ENCODE results near the gene SHPK. TPM values are rescaled to one million over a fixed set of nuclear protein-coding genes. Genes with fewer than 3 reads are reported as not detected.

The SHPK gene, protein sequence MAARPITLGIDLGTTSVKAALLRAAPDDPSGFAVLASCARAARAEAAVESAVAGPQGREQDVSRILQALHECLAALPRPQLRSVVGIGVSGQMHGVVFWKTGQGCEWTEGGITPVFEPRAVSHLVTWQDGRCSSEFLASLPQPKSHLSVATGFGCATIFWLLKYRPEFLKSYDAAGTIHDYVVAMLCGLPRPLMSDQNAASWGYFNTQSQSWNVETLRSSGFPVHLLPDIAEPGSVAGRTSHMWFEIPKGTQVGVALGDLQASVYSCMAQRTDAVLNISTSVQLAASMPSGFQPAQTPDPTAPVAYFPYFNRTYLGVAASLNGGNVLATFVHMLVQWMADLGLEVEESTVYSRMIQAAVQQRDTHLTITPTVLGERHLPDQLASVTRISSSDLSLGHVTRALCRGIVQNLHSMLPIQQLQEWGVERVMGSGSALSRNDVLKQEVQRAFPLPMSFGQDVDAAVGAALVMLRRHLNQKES
- 8.8 and 9.7 TPM in 2 replicates for total RNA-seq (2014; rRNA removed; shearing (Covaris generic))
- polyA plus RNA-seq (2014; cell fraction: nucleus; rRNA removed) = 16.9 and 19.0 TPM in 2 replicates

DNA sequence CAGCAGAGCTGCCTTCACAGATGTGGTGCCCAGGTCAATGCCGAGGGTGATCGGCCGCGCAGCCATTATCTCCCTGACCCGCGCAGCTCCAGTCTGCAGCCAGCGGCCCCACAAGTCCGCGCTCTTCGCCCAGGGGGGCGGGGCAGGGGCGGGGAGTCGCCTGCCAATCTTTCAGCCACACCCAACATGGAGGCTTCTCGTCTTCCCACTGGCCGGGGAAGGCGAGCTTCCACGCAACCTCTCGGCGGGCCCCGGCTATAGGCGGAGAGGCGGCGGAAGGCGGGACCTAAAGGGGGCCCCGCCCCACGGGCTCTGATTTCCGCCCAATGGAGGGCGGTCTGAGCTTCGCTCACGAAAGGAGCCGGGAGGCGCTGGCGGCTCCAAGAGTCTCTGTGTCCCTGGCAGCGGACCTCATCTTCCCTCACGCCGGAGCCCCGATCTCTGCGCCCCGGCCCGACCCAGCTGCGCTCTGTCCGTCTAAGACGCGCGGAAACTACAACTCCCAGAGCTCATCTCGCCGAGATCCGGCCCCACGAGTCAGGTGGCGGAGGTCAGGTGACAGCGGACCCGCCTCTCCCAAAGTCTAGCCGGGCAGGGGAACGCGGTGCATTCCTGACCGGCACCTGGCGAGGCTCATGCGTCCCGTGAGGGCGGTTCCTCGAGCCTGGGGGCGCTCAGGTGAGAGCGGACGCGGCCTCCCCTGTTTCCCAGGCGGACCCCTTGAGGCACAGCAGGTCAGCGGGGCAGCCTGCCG, at the start of gene SHPK, which contains the start of gene CTNS:
TSS of gene SHPK (minus strand) at position 97 of the 754 bp plus-strand sequence. CDS start at position 66, 31 bp downstream.
TSS of gene CTNS (plus strand) at position 607 of the 754 bp plus-strand sequence. CDS start 3,447 bp downstream, outside the sequence.
- DNase-seq (ENCODE audit: extremely low read depth, low read depth) = peak; percentile 97

DNA sequence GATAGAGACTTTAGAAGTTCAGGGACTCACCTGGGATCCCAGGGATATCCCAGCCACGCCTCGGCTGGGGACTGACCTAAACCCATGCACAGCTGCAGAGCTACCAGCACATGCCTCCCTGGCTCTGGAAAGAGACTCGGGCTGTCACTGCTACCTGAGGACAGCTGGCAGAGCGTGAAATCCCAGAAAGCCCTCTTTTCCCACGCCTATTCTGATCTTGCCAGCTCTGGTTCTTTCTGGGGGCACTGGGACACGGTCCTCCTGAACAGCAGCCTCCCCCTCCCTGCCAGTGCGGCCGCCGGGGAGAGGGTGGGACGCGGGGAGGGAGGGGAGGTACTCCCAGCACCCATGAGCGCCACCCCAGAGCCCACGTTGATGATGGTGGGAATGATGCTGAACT, 49.1 kb upstream of the SHPK start:
- no peak for DNase-seq (ENCODE audit: extremely low read depth, low read depth)

DNA sequence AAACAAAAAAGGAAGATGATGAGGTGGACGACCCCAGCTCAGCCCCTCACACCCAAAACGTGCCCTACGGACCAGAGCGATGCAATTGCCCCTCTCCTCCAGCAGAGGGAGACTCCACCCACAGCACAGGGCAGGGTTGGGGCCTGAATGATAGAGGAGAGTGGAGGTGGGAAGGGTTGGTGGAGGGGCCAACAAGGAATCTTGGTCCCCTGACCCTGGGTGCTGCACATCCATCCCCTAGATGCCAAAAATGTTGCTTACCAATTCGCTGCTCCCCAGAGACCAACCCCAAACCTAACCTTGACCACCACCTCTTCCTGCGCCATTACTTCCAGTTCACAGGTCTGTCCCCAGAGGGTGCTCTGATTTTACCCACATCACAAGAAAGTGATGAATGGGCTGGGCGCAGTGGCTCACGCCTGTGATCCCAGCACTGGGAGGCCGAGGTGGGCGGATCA, 47.0 kb upstream of the SHPK start:
- DNase-seq (ENCODE audit: extremely low read depth, low read depth) = peak; percentile 49

DNA sequence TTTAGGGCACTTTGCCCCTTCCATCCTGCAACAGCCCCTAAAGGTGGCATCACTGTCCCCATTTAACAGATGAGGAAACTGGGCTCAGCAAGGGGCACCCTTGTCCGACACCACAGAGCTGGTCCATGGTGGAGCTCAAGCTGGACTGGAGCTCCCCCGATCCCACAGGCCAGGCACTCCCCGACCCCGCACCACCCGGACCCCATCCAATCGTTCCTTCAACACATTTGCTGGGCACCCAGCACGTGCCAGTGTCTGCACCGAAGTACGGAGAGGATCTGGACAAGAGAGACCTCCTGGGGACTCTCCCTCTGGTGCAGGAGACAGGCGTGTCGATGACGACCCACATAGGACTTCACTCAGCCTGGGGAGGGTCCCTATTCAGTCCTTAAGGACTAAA, 46.0 kb upstream of the SHPK start:
- no peak for DNase-seq (ENCODE audit: extremely low read depth, low read depth)

DNA sequence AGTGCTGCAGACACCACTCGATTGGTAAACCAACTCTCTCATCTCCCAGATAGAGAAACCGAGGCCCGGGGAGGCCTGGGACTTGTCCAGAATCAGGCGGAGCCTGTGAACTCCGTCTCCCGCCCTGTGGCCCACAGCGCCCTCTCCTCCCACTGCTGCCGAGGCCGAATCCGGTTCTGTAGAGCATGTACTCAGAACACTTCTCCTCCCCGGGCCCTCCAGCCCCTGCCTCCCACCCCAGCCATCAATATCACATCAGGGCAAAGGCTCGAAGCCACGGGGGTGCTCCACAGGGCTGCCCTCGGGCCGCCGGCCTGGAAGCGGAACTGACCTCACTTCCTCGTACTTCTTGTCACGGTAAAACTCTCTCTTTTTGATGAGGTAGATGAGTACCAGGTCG, 45.5 kb upstream of the SHPK start:
- no peak for DNase-seq (ENCODE audit: extremely low read depth, low read depth)

- DNase-seq (ENCODE audit: extremely low read depth, low read depth) = no peak
These were observed 45.0 kb upstream of the SHPK start for GRCh38 chr17:3681057-3681456.

GRCh38 chr17:3679531-3680126, 43.6 kb upstream of the SHPK start:
- no peak for DNase-seq (ENCODE audit: extremely low read depth, low read depth)

DNA sequence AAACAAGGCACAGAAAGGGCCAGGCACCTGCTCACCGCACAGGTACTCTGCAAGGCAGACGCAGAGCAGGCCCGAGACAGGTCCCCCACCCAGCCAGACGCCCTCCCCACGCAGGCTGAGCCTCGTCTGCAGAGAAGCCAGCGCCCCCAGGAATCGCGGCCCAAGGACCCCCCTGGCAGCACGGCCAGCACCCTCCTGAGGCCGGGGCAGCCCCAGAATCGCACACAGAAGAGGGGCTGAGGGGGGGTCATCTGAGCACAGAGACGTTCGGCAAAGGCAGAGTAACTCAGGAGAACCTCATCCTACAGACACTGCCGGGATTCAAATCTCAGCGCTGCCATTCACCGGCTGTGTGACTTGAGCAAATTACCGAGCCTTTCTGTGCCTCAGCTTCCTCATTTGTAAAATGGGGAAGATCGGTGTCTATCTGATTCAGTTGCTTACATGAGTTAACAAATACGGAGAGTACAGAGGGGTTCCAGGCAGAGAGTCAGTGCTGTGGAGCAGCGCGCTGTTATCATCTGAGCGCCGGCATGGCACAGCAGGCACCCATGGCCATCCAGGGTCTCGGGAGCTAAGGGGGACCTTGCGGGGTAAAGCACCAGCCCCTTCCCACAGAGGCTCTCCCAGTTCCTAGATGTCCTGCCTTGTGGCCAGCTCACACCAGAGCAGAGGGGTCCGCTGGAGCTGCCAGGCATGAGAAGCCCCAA, 42.9 kb upstream of the SHPK start:
- no peak for DNase-seq (ENCODE audit: extremely low read depth, low read depth)

DNA sequence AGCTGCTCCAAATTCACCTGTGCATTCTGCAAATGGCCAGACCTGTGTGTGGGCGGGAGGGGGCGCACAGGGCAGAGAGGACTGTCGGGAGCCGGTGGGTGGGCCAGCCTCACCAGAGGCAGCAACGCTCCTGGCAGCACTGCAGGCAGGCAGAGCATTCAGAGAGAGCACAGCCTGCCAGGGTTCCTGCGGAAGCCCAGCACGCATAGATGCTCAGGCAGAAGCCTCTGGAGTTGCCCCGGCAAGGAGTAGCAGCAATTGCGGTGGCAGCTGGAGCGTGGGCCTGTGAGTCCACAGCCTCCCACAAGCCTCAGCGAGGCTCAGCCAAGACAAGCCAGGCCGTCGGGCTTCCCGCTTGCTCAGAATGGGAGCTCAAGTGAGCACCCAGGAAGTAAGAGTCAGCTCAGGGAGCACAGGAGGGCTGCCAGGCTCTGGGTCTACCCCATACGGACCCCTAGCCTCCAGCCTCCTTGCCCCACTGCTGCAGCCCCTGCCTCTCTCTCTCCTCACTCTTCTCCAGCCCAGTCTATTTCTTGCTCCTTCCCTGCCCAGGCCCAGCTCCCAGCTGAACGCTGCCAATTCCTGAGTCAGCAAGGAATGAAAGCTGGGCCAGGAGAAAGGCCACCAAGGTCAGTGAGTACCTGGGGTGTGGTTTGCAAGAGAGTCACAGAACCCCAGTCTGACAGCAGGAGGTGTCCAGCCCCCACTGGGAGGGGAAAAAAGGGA, 42.2 kb upstream of the SHPK start:
- no peak for DNase-seq (ENCODE audit: extremely low read depth, low read depth)

DNA sequence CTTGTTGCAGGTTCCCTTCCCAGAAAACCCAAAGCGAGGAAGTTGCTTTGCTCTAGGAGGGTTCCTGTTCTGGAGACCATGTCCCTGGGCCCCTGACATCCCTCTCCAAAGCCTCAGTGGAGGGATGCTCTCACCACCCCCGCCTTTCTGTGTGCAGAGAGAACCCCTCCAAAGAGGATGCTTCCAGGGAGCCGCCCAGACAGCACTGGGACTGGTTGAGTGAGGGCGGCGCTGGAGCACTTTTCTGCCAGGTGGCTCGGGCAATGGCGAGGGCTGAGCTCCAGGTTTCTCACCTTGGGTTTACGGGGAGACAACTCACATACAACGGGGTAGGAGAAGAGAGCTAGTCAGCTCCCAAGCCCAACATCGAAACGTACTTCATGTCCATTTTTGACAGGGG, 39.8 kb upstream of the SHPK start:
- no peak for DNase-seq (ENCODE audit: extremely low read depth, low read depth)

DNA sequence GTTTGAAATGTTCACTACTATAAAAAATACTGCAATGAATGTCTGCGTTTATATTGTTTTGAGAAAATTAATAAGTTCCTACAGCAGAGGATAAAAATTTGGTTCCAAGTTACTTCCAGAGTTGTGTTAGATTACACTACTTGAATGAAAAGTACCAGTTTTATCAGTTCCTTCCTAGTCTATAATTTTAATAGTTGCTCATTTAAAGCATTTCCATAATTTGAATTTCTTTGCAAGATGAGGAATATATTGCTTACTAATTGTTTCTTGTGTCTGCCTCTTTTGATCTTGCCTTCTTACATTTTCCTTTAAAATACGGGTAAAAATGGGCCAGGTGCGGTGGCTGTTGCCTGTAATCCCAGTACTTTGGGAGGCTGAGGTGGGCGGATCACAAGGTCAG, 36.5 kb upstream of the SHPK start:
- no peak for DNase-seq (ENCODE audit: extremely low read depth, low read depth)

- DNase-seq (ENCODE audit: extremely low read depth, low read depth) = no peak
These were observed 33.5 kb upstream of the SHPK start for GRCh38 chr17:3669548-3669947.

GRCh38 chr17:3669085-3669347, 33.0 kb upstream of the SHPK start:
- no peak for DNase-seq (ENCODE audit: extremely low read depth, low read depth)

GRCh38 chr17:3668279-3669084, 32.4 kb upstream of the SHPK start, which contains the start of the genes EMC6 and TAX1BP3:
Gene EMC6, plus strand, starts transcription at chr17:3668812. Its CDS starts 335 bp downstream, at chr17:3669147.
Gene TAX1BP3, minus strand, starts transcription at chr17:3668578. Its CDS starts 52 bp downstream, at chr17:3668526.
- DNase-seq (ENCODE audit: extremely low read depth, low read depth) = peak; percentile 98

DNA sequence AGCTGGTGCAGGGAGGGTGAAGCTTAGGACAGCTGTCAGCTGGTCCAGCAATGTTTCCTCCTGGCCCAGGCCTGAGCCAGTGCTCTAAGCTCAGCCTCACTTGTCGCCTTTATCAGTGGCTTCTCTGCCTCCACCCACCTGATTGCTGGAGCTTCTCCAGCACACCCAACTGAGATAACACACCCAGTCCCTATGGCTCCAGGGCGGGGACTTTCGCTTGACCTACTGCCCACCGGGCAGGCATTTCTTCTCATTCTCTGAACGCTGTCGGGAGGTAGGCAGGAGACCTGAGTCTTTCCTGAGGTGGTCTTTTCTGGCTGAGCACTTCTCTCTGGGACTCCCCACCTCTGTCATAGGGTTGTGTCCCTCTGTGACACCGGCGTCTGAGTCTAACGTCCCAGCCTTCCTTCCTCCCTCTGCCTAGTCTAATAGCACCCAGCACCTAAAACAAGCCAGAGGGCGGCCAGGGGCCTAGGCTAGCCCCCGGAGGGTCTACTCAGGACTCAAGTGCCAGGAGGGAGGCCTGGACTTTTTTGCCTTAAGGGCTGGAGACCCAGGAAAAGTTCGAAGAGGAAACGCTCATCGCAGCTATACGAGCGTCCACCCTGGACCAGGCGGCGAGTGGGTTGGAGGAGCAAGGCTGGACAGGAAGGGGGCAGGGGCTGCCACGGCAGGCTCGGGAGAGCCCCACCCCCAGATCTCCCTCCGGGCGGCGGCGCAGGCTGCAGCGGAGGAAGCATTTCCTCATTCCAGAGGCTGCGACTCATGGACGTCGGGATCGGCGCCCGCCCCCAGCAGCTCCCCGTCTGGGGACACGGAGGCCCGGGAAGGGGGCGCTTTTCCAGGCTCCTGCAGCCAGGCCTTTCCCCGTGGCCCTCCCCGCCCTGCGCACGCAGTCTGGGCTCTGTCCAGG, 31.6 kb upstream of the SHPK start:
- peak; percentile 74 for DNase-seq (ENCODE audit: extremely low read depth, low read depth)

DNA sequence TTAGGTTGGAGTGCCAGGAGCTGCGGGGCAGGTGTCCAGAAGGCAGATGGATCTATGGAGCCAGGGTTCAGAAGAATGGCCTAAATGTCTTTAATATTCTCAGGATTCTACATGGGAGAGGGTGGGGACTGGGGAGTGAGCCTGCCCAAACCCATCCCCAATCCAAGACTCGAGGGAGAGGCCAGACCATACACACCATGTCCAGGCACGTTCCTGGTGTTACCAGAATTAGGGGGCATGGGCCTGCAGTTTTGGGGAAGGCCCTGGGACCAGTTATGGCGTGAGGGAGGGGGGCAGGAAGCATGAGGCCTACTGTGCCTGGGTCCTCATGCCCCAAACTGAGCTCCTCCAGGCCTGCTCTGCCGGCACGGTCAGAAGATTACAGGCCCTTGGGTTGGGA, 30.5 kb upstream of the SHPK start:
- no peak for DNase-seq (ENCODE audit: extremely low read depth, low read depth)

- DNase-seq (ENCODE audit: extremely low read depth, low read depth) = no peak
These were observed 29.8 kb upstream of the SHPK start for GRCh38 chr17:3665834-3666233.

Data from NCI-H460 (cell line).